ENCODE data around the gene F10.
A peak's percentile ranks its signal among the peaks of the same experiment; 100 is the strongest.

Gene F10

DNA sequence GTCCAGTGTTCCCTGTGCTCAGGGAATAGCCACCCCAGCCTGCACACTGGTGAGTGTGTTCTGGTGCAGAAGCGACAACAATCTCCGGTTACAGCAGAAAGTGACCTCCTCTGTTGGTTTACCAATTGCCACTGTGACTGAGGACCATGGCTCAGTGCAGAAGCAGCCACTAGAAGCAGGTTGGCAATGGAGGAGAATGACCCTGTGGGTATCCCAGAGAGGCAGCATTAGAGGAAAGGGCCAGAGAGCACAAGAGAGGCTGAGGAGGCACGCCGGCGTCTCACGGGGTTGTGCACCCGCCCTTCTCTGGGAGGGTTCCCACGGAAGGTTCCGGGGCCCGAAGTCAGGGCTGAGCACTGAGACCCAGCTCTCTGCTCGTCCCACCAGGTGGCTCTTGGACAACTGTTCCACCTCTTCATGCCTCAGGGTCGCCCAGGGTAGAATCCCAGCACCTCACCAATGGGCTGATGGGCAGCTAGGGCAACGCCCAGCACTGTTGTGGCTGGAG lies 49.9 kb downstream of the F10 start:
- Histone ChIP-seq H3K79me1 (ENCODE audit: low read depth, low read length) (no peaks in the 10 kb centered on the region), H2AFZ (ENCODE audit: low read length) (no peak overlapping the region), H3K9me3 (replicated peaks in 1 of 2; ENCODE audit: control insufficient read depth in 2 of 2, insufficient read depth in 1 of 2, low read depth in 1 of 2, low read length in 2 of 2) (peaks cover 0 to 6% of the 10 kb centered on the region in 2 donors), H2BK15ac (ENCODE audit: low read length) (no peak overlapping the region), H2BK5ac (ENCODE audit: low read length) (no peak overlapping the region), H3K23ac (ENCODE audit: low read depth, low read length, poor library complexity) (no peak overlapping the region), H3K27me3 (ENCODE audit: control insufficient read depth in 3 of 3, insufficient read depth in 3 of 3, low read depth in 1 of 3, low read length in 3 of 3) (no peaks in the 10 kb centered on the region), H3K14ac (ENCODE audit: low read length) (no peak overlapping the region), H3K4me2 (ENCODE audit: insufficient read depth, low read length, poor library complexity, severe bottlenecking) (no peak overlapping the region), H4K8ac (ENCODE audit: low read depth, low read length) (no peak overlapping the region), H2AK5ac (ENCODE audit: low read depth, low read length) (no peak overlapping the region), H3K4ac (ENCODE audit: low read length) (no peak overlapping the region), H3K4me3 (ENCODE audit: low read length in 2 of 2) (no peak overlapping the region), H2BK12ac (ENCODE audit: low read length) (no peak overlapping the region), H3K4me1 (ENCODE audit: control insufficient read depth in 2 of 2, insufficient read depth in 1 of 2, low read depth in 1 of 2, low read length in 2 of 2) (peaks cover 0 to 2% of the 10 kb centered on the region in 2 donors), H3K27ac (replicated peaks; ENCODE audit: low read length) (no peak overlapping the region), H4K91ac (ENCODE audit: low read depth, low read length, poor library complexity) (no peak overlapping the region), H2BK120ac (ENCODE audit: low read depth, low read length) (no peak overlapping the region), H3K9ac (ENCODE audit: low read depth, low read length, poor library complexity) (no peak overlapping the region), H3K36me3 (replicated peaks in 1 of 2; ENCODE audit: control insufficient read depth in 2 of 2, insufficient read depth in 2 of 2, low read length in 2 of 2) (peaks cover 24 to 86% of the 10 kb centered on the region in 2 donors), H3K18ac (ENCODE audit: low read length) (no peak overlapping the region)
- WGBS, 2 donors (ENCODE audit: extremely low coverage in 2 of 2, insufficient read length in 2 of 2, insufficient replicate concordance in 1 of 2) = no CpG with 5 or more reads among the region's 13 CpGs
- DNase-seq (ENCODE audit: low spot score) = no peak

- Histone ChIP-seq H3K36me3 (replicated peaks in 1 of 2; ENCODE audit: control insufficient read depth in 2 of 2, insufficient read depth in 2 of 2, low read length in 2 of 2) (peaks cover 30 to 95% of the 10 kb centered on the region in 2 donors), H2BK15ac (ENCODE audit: low read length) (no peak overlapping the region), H4K8ac (ENCODE audit: low read depth, low read length) (no peak overlapping the region), H2BK12ac (ENCODE audit: low read length) (no peak overlapping the region), H3K4me2 (ENCODE audit: insufficient read depth, low read length, poor library complexity, severe bottlenecking) (no peak overlapping the region), H3K14ac (ENCODE audit: low read length) (no peak overlapping the region), H3K9ac (ENCODE audit: low read depth, low read length, poor library complexity) (no peak overlapping the region), H3K27ac (replicated peaks; ENCODE audit: low read length) (no peak overlapping the region), H2AFZ (ENCODE audit: low read length) (no peak overlapping the region), H3K23ac (ENCODE audit: low read depth, low read length, poor library complexity) (peak overlapping the region; percentile 39), H3K4me3 (ENCODE audit: low read length in 2 of 2) (no peak overlapping the region), H3K4me1 (ENCODE audit: control insufficient read depth in 2 of 2, insufficient read depth in 1 of 2, low read depth in 1 of 2, low read length in 2 of 2) (peaks cover 8 to 18% of the 10 kb centered on the region in 2 donors), H4K91ac (ENCODE audit: low read depth, low read length, poor library complexity) (no peak overlapping the region), H3K9me3 (replicated peaks in 1 of 2; ENCODE audit: control insufficient read depth in 2 of 2, insufficient read depth in 1 of 2, low read depth in 1 of 2, low read length in 2 of 2) (no peaks in the 10 kb centered on the region), H3K4ac (ENCODE audit: low read length) (no peak overlapping the region), H2BK5ac (ENCODE audit: low read length) (no peak overlapping the region), H3K27me3 (ENCODE audit: control insufficient read depth in 3 of 3, insufficient read depth in 3 of 3, low read depth in 1 of 3, low read length in 3 of 3) (no peaks in the 10 kb centered on the region), H2BK120ac (ENCODE audit: low read depth, low read length) (no peak overlapping the region), H3K79me1 (ENCODE audit: low read depth, low read length) (no peaks in the 10 kb centered on the region), H3K18ac (ENCODE audit: low read length) (no peak overlapping the region), H2AK5ac (ENCODE audit: low read depth, low read length) (no peak overlapping the region)
- WGBS, 2 donors (ENCODE audit: extremely low coverage in 2 of 2, insufficient read length in 2 of 2, insufficient replicate concordance in 1 of 2) = no CpG with 5 or more reads among the region's 5 CpGs
- DNase-seq (ENCODE audit: low spot score) = no peak
Measured at GRCh38 chr13:113176280-113176679, 53.7 kb downstream of the F10 start.

- H2BK120ac ChIP-seq (ENCODE audit: low read depth, low read length) = no peak overlapping the region
- no peaks in the 10 kb centered on the region for H3K27me3 ChIP-seq (ENCODE audit: control insufficient read depth in 3 of 3, insufficient read depth in 3 of 3, low read depth in 1 of 3, low read length in 3 of 3)
- H3K23ac ChIP-seq (ENCODE audit: low read depth, low read length, poor library complexity) = peak overlapping the region; percentile 31
- H2AFZ ChIP-seq (ENCODE audit: low read length) = no peak overlapping the region
- no CpG with 5 or more reads among the region's 14 CpGs for WGBS, 2 donors (ENCODE audit: extremely low coverage in 2 of 2, insufficient read length in 2 of 2, insufficient replicate concordance in 1 of 2)
- H4K8ac ChIP-seq (ENCODE audit: low read depth, low read length) = no peak overlapping the region
- DNase-seq (ENCODE audit: low spot score) = no peak
- H3K27ac ChIP-seq (replicated peaks; ENCODE audit: low read length) = no peak overlapping the region
- no peak overlapping the region for H3K9ac ChIP-seq (ENCODE audit: low read depth, low read length, poor library complexity)
- no peak overlapping the region for H3K4ac ChIP-seq (ENCODE audit: low read length)
- H3K9me3 ChIP-seq (replicated peaks in 1 of 2; ENCODE audit: control insufficient read depth in 2 of 2, insufficient read depth in 1 of 2, low read depth in 1 of 2, low read length in 2 of 2) = no peaks in the 10 kb centered on the region
- no peak overlapping the region for H3K4me2 ChIP-seq (ENCODE audit: insufficient read depth, low read length, poor library complexity, severe bottlenecking)
- H3K4me3 ChIP-seq (ENCODE audit: low read length in 2 of 2) = no peak overlapping the region
- no peak overlapping the region for H2BK5ac ChIP-seq (ENCODE audit: low read length)
- H3K79me1 ChIP-seq (ENCODE audit: low read depth, low read length) = no peaks in the 10 kb centered on the region
- H3K18ac ChIP-seq (ENCODE audit: low read length) = no peak overlapping the region
- no peak overlapping the region for H2BK12ac ChIP-seq (ENCODE audit: low read length)
- no peak overlapping the region for H3K14ac ChIP-seq (ENCODE audit: low read length)
- H4K91ac ChIP-seq (ENCODE audit: low read depth, low read length, poor library complexity) = no peak overlapping the region
- H3K36me3 ChIP-seq (replicated peaks in 1 of 2; ENCODE audit: control insufficient read depth in 2 of 2, insufficient read depth in 2 of 2, low read length in 2 of 2) = peaks cover 27 to 95% of the 10 kb centered on the region in 2 donors
- peaks cover 8 to 18% of the 10 kb centered on the region in 2 donors for H3K4me1 ChIP-seq (ENCODE audit: control insufficient read depth in 2 of 2, insufficient read depth in 1 of 2, low read depth in 1 of 2, low read length in 2 of 2)
- no peak overlapping the region for H2AK5ac ChIP-seq (ENCODE audit: low read depth, low read length)
- H2BK15ac ChIP-seq (ENCODE audit: low read length) = no peak overlapping the region
Measured at GRCh38 chr13:113176822-113177221, 54.2 kb downstream of the F10 start.

DNA sequence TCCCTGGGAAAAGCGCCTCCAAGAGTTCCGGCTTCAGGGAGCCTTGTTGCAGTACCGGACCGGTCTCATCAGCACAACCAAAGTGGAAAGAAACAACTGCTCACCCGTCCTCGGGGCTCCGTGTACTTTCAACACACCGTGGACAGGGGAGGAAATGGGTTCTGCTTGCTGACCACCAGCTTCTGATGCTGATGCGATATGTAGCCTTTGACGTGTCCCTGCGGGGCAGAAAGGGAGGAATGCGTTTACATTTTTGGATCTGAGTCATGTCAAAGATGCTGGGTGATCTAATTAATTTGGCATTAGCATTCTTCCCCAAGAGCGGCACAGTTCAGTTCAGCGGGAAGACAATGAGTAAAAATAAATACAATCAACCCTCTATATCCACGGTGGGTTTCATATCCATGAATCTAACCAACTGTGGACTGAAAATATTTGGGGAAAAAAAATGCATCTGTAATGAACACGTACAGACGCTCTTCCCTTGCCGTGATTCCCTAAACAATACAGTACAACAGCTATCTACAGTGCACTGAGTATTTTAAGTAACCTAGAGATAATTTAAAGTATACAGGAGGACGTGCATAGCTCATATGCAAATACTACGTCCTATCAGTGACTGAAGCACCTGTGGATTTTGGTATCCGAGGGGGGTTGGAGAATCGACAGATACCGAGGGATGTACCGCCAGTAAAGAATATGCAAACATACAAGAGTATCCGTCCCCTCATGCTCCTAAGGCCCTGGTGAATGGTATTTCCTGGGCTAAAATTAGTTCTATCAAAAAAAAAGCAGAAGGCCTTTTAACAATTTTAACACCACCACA lies 55.7 kb downstream of the F10 start:
- H2BK12ac ChIP-seq (ENCODE audit: low read length) = no peak overlapping the region
- H3K4me3 ChIP-seq (ENCODE audit: low read length in 2 of 2) = no peak overlapping the region
- peak overlapping the region; percentile 14 for H3K27ac ChIP-seq (replicated peaks; ENCODE audit: low read length)
- H3K79me1 ChIP-seq (ENCODE audit: low read depth, low read length) = no peaks in the 10 kb centered on the region
- H3K4me1 ChIP-seq (ENCODE audit: control insufficient read depth in 2 of 2, insufficient read depth in 1 of 2, low read depth in 1 of 2, low read length in 2 of 2) = peaks cover 8 to 18% of the 10 kb centered on the region in 2 donors
- H2BK15ac ChIP-seq (ENCODE audit: low read length) = no peak overlapping the region
- DNase-seq (ENCODE audit: low spot score) = no peak
- no CpG with 5 or more reads among the region's 25 CpGs for WGBS, 2 donors (ENCODE audit: extremely low coverage in 2 of 2, insufficient read length in 2 of 2, insufficient replicate concordance in 1 of 2)
- no peaks in the 10 kb centered on the region for H3K27me3 ChIP-seq (ENCODE audit: control insufficient read depth in 3 of 3, insufficient read depth in 3 of 3, low read depth in 1 of 3, low read length in 3 of 3)
- no peak overlapping the region for H3K9ac ChIP-seq (ENCODE audit: low read depth, low read length, poor library complexity)
- H3K14ac ChIP-seq (ENCODE audit: low read length) = no peak overlapping the region
- H3K9me3 ChIP-seq (replicated peaks in 1 of 2; ENCODE audit: control insufficient read depth in 2 of 2, insufficient read depth in 1 of 2, low read depth in 1 of 2, low read length in 2 of 2) = no peaks in the 10 kb centered on the region
- H3K4ac ChIP-seq (ENCODE audit: low read length) = no peak overlapping the region
- H4K8ac ChIP-seq (ENCODE audit: low read depth, low read length) = no peak overlapping the region
- H3K4me2 ChIP-seq (ENCODE audit: insufficient read depth, low read length, poor library complexity, severe bottlenecking) = no peak overlapping the region
- H3K23ac ChIP-seq (ENCODE audit: low read depth, low read length, poor library complexity) = no peak overlapping the region
- H4K91ac ChIP-seq (ENCODE audit: low read depth, low read length, poor library complexity) = peak overlapping the region; percentile 58
- H2AFZ ChIP-seq (ENCODE audit: low read length) = no peak overlapping the region
- no peak overlapping the region for H2BK120ac ChIP-seq (ENCODE audit: low read depth, low read length)
- H3K36me3 ChIP-seq (replicated peaks in 1 of 2; ENCODE audit: control insufficient read depth in 2 of 2, insufficient read depth in 2 of 2, low read length in 2 of 2) = peaks cover 21 to 94% of the 10 kb centered on the region in 2 donors
- H2AK5ac ChIP-seq (ENCODE audit: low read depth, low read length) = no peak overlapping the region
- H3K18ac ChIP-seq (ENCODE audit: low read length) = no peak overlapping the region
- H2BK5ac ChIP-seq (ENCODE audit: low read length) = no peak overlapping the region
